HG02973 (cell line): ENCODE data around the gene DNAH6.
"Not testable (repeated sequence)": the region's sequence is repeated elsewhere in the genome, so short reads cannot be mapped to it uniquely, and the experiment has no call there.

Experiments used
- ATAC-seq: cut with Tn5 transposase; IDR thresholded peaks from one replicate; pipeline ENCODE4 v1.9.1; 2021; ENCODE audit warnings: moderate library complexity; ENCODE audit not compliant: unreplicated experiment

DNAH6 gene

GRCh38 chr2:84862006-84862405, 345.7 kb downstream of the DNAH6 start:
- no peak for ATAC-seq

- peak; percentile 60 for ATAC-seq
Measured at GRCh38 chr2:84865181-84865783, 349.0 kb downstream of the DNAH6 start.

GRCh38 chr2:84866122-84866521, 349.8 kb downstream of the DNAH6 start:
- no peak for ATAC-seq

GRCh38 chr2:84868327-84868726, 352.0 kb downstream of the DNAH6 start:
- not testable (repeated sequence) for ATAC-seq
